Activated CD4-positive, alpha-beta T cell treated with anti-CD3 and anti-CD28 coated beads, Interleukin-2, amount 50 U/mL, for 16 hours (primary cell): ENCODE measurements around the gene LXN.
A peak's percentile ranks its signal among the peaks of the same experiment; 100 is the strongest.
"Not testable (repeated sequence)": the region's sequence is repeated elsewhere in the genome, so short reads cannot be mapped to it uniquely, and the experiment has no call there.

ENCODE experiments used
- DNase-seq: peaks from one replicate; pipeline ENCODE4 v3.0.0-alpha.2; 2020

LXN gene, protein sequence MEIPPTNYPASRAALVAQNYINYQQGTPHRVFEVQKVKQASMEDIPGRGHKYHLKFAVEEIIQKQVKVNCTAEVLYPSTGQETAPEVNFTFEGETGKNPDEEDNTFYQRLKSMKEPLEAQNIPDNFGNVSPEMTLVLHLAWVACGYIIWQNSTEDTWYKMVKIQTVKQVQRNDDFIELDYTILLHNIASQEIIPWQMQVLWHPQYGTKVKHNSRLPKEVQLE

GRCh38 chr3:158672215-158673176 lies at the start of gene LXN:
Gene LXN, minus strand, starts transcription at chr3:158672648. Its CDS starts 170 bp downstream, at chr3:158672478.
- peak; percentile 89 for DNase-seq

GRCh38 chr3:158722108-158722507 lies 49.7 kb upstream of the LXN start:
- DNase-seq: no peak

- DNase-seq: no peak
Observed at GRCh38 chr3:158718490-158719170, 46.2 kb upstream of the LXN start.

DNA sequence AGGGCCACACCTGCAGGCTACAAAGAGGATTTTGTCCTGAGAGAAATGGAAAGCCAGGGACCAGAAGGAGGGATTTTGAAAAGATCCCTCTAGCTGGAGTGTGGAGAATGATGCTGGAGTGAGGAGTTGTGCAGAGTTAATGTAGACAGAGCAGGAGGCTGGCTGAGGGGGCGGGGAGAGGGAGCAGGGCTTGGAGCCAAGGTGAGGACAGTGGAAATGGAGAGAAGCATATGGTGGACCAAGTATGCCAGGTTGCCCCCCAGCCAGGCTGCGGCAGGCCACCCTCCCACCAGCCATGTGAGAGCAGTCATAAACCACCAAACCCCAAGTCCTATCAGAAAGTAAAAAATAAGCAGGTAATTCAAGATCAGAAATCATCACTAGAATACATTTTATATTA lies 45.1 kb upstream of the LXN start:
- no peak for DNase-seq

DNA sequence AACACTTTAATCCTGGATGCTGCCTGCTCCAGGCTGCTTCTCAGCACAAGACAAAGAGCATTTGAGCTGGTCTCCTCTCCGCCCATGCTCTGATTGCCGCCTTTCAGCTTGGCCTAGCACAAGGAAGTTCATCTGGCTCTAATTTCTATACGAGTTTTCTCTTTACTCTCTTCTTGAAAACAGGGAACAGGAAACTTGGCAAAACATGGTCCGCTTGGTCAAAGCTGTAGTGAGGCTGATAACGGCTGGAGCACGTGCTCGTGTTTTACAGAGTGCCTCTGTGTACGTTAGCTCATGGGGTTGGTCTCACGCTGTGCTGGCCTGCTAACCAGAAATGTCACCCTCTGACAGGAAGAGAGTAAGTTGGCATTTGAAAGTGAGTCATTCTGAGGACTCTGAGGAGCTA lies 40.6 kb upstream of the LXN start:
- peak; percentile 51 for DNase-seq

DNA sequence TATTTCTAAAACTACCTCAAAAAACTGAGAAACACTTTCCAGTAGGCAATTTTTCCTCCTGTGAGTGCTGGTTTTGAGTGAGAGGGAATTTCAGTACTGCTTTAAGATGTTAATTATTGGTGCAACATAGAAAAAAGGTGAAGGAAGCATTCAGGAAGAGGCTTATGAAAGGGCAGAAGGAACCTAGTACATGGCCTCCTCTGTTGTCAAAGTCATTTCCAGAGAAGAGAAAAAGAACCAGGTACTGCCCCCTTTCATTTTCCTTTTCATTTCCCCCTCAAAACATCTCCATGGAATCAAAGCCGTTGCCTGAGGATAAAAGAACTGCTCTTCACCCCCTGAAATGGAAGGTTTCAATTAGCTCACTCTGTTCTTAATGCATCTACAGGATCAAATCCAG lies 40.0 kb upstream of the LXN start:
- DNase-seq: peak; percentile 35

GRCh38 chr3:158711886-158712285 lies 39.4 kb upstream of the LXN start:
- DNase-seq: no peak

DNA sequence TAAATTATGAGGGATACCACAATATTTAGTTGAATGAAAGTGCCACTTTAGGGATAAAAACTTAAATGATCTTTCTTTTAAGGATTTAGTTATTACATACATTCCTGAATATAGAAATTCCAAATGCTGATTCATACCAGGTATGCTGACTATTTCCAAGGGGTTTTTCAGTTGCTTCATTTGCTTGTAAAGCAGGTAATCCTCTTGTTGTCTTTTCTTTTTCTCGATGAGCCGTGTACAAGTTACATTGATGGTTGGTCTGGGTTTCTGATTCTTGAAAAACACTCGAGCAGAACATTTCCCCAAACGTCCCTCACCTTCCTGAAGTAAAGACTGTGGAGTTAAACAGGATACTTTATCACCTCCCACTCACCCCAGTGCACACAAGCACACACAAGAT lies 38.2 kb upstream of the LXN start:
- no peak for DNase-seq

GRCh38 chr3:158709666-158710083 lies 37.2 kb upstream of the LXN start:
- DNase-seq: peak; percentile 24

- DNase-seq: no peak
Observed at GRCh38 chr3:158703566-158703965, 31.1 kb upstream of the LXN start.

DNA sequence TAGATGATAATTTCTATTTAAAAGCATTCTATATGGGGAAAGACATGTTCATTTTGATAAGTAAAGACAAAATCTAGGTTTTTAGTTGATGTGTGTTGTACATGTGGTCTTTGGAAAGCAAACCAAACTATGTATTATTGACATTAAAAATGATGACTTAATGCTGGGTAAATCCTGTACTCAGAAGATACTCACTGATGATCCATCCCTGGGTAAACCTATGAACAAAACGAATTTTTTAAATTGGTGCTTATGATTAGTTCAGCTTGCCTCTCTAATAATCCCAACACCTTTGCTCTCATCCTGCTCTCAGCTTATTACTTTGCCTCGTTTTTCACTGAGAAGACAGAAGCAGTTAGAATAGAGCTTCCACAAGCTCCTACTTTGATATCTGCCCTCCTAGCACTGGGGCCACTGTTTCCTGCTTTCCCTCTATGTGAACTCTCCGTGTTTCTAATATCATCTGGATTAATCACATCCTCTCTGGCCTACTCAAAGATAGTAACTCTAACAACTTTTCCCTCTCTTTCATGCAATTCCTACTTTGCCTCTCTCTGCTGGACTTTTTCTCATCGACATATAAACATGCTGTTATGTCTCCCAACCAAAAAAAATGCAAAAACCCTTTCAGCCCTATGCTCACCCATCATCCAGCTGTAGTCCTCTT lies 30.5 kb upstream of the LXN start:
- no peak for DNase-seq

DNA sequence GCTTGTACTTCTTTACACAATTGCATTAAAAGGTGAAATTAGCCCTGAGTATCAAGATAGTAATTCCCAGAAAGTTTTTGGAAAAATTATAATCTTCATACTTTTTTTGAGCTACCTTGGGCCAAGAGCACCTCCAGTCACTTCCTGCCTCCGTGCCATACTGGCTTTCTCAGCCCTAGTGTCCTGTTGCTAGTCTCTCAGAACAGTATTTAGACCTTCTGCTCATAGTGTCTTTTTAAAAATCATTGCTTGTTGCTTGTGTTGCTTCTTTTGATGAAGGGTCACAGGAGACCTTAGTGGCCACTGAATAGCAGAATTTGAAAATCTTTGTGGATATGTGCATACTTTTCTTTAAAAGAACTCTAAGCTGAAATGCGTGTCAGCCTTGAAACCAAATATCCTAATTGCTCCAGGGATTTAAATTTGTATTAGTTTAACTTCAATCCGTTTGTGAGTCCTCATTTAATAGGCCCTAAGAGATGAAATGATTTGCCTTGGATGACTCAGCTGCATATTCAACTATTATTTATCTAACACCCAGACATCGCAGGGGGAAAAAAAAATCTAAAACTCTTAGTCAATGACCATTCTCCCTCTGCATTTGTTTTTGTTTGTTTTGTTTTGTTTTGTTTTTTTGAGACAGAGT lies 29.1 kb upstream of the LXN start:
- no peak for DNase-seq

DNA sequence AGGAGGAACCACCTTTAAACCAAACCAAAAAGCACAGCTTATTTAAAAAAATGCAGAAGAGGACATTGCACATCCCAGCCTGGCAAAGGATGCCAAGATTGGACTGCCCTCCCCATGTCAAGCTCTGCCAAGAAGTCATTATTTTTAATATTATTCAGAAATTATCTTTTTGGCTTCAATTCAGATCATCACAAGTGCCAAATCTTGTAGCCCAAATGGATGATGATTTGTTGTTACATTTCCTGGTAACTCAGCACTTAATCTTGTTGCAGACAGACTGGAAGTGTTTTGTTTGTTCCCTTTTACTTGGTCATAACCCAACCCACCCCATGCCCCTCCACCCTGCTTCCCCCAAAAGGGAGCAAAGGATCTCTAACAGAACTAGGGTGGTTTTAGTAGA lies 28.1 kb upstream of the LXN start:
- DNase-seq: no peak

DNA sequence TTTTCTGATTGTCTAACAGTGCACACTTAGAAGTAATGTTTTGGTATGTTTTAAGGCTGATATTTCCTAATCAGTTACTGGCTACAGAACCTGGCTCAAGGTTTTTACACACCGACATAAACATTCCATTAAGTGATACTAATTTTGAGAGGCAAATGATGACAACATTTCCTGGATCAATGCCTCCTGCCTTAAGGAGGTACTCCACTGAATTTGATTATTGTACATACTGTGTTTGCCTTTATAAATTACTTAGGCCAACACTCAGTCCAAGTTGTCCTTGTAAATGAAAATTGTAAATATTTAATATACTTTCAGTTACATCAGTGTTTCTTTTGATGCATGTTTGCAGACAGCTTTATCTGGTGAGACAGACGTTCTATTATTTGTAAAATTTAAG lies 24.2 kb upstream of the LXN start:
- DNase-seq: no peak

- DNase-seq: not testable (repeated sequence)
Observed at GRCh38 chr3:158693866-158694456, 21.5 kb upstream of the LXN start.

DNA sequence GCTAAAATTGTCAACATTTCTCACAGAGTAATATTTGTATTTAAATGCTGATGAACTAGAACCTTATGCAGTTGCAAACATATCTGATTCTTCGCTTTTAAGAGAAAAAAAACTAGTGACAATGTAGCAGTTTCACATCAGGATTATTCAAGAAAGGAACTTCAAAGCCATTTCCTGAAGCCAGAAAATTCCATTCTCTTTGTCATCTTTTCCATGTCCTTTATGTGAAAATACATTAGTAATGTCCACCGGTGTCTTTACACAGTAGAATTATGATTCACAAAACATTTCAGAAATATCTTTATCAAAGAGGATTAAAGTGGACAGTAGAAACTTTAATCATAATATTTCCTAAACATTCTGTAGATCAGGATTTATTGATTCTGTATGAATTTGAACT lies 12.7 kb upstream of the LXN start:
- DNase-seq: no peak

GRCh38 chr3:158683230-158683962 lies 10.9 kb upstream of the LXN start:
- DNase-seq: peak; percentile 42

GRCh38 chr3:158680861-158681260 lies 8.4 kb upstream of the LXN start:
- no peak for DNase-seq

- DNase-seq: no peak
Observed at GRCh38 chr3:158679547-158680000, 7.1 kb upstream of the LXN start.

- DNase-seq: no peak
Observed at GRCh38 chr3:158678687-158679086, 6.2 kb upstream of the LXN start.

DNA sequence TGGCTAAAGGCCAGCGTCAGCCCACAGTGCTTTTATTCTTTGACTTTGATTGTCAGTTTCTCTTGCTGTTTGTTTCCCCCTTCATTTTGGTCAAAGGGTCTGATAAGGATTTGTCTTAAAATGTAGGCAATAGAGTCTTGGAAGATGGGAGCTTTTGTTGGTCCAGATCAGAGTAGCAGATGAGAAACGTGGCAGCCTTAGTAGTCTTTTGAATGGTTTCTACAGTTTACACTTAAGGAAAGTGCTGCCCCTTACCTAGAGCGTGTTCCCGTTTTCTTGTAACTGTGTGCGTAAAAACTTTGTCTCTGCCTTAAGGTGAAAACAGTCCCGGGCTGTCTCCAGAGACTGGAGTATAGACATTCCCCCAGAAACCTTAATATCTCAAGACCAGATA lies 630 bp downstream of the LXN start:
- DNase-seq: no peak
